Thoracic aorta (tissue), 2 donors: Measurements from ENCODE around the gene CAPN7. TPM values are rescaled to one million over a fixed set of nuclear protein-coding genes. Genes with fewer than 3 reads are reported as not detected.

Experiments used
- ATAC-seq: fragments of 150-250 bp; one replicate; pipeline ENCODE4 v1.8.0; 2017; ENCODE audit warnings: low read depth; ENCODE audit not compliant: insufficient number of reproducible peaks, low FRiP score
- DNase-seq: peaks from one replicate; pipeline ENCODE4 v3.0.0-alpha.2; 2020; ENCODE audit warnings: low spot score
- H3K27ac ChIP-seq, 2 donors: fragments of 200-600 bp; sonication (generic); 1 replicate in 1 of 2; 2 replicates in 1 of 2; pipeline ENCODE4 v1.5.1; 2016; ENCODE audit warnings: mild to moderate bottlenecking in 2 of 2, moderate library complexity in 2 of 2
- H3K27me3 ChIP-seq: fragments of 200-600 bp; sonication (generic); replicated peaks from 2 replicates; pipeline ENCODE4 v1.6.0; 2016; ENCODE audit warnings: mild to moderate bottlenecking; ENCODE audit not compliant: insufficient read depth
- H3K36me3 ChIP-seq: fragments of 200-600 bp; sonication (generic); one replicate; pipeline ENCODE4 v1.5.1; 2016
- H3K4me1 ChIP-seq, 2 donors: fragments of 200-600 bp; sonication (generic); 1 replicate in 1 of 2; 2 replicates in 1 of 2; pipeline versions ENCODE4 v1.5.1 to v1.6.0; 2016; ENCODE audit warnings: low read depth in 2 of 2, mild to moderate bottlenecking in 1 of 2; ENCODE audit not compliant: control insufficient read depth in 1 of 2
- H3K4me3 ChIP-seq: fragments of 200-600 bp; sonication (generic); 2 replicates; pipeline ENCODE4 v1.5.1; 2016; ENCODE audit warnings: mild to moderate bottlenecking
- H3K9me3 ChIP-seq: fragments of 200-600 bp; sonication (generic); 2 replicates; pipeline ENCODE4 v1.5.1; 2016
- total RNA-seq, 2 donors: library from RNA; depleted of rRNA; stranded (reverse); fragments of >200 nt; gene quantifications; one replicate each; pipeline versions ENCODE4 v1.1.0 to v1.2.3, GENCODE V29; 2016
- TF ChIP-seq, protein P1 (sequence below): fragments of 200-600 bp; sonication (generic); IDR thresholded peaks from one replicate; pipeline ENCODE4 v1.5.1; 2019; ENCODE audit warnings: antibody characterized with exemption

Gene CAPN7
- total RNA-seq, 2 donors from 2014 or later: 40.1 to 73.8 TPM

DNA sequence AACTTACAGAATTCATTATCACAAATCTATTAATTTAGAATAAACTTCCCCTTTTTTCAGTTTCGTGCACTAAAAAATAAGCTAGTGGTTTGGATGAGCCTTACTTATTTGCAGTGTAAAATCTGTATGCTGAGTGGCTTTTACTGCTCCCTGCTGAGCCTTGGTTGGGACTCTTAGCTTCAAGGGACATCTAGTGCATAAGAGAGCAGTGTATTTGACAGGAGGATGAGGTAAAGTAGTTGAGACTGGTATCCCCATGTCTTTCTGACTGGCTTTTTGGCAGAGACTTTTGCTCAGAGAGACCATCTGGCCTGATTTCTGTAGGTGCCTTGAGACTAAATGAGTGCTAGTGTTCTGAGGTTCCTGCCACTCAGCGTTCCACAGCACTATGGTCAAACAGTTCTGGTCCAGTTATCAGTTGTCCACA, 11.8 kb downstream of the CAPN7 start:
- Histone ChIP-seq H3K27me3 (no peaks in the 10 kb centered on the region), H3K27ac (no peak overlapping the region), H3K4me3 (no peak overlapping the region), H3K9me3 (no peaks in the 10 kb centered on the region), H3K4me1 (peaks cover 0 to 10% of the 10 kb centered on the region in 2 donors), H3K36me3 (peaks cover 46% of the 10 kb centered on the region)
- DNase-seq: no peak
- TF ChIP-seq, protein P1, sequence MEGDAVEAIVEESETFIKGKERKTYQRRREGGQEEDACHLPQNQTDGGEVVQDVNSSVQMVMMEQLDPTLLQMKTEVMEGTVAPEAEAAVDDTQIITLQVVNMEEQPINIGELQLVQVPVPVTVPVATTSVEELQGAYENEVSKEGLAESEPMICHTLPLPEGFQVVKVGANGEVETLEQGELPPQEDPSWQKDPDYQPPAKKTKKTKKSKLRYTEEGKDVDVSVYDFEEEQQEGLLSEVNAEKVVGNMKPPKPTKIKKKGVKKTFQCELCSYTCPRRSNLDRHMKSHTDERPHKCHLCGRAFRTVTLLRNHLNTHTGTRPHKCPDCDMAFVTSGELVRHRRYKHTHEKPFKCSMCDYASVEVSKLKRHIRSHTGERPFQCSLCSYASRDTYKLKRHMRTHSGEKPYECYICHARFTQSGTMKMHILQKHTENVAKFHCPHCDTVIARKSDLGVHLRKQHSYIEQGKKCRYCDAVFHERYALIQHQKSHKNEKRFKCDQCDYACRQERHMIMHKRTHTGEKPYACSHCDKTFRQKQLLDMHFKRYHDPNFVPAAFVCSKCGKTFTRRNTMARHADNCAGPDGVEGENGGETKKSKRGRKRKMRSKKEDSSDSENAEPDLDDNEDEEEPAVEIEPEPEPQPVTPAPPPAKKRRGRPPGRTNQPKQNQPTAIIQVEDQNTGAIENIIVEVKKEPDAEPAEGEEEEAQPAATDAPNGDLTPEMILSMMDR: no peak
- no peak for ATAC-seq

DNA sequence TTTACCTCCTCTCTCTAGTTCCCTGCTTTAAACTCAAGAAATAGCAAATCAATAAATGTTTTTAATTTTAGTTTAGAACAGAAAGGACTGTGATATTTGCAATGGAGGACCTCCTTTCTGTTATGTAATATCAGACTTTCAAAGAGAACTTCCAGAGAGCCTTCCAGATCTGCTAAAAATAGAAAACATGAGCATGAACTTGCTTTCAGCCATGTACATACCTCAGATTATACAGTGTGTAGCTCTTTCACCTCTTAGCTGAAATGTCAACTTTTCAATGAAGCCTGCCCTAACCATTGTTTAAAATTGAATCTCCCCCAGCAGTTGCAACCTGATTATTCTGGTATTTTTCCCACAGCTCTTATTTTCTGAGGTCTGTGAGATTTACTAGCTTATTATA, 12.6 kb downstream of the CAPN7 start:
- H3K4me1 ChIP-seq: peaks cover 0 to 10% of the 10 kb centered on the region in 2 donors
- H3K36me3 ChIP-seq: peaks cover 41% of the 10 kb centered on the region
- H3K9me3 ChIP-seq: no peaks in the 10 kb centered on the region
- TF ChIP-seq, protein P1: no peak
- ATAC-seq (no peak), DNase-seq (no peak)
- no peaks in the 10 kb centered on the region for H3K27me3 ChIP-seq
- no peak overlapping the region for H3K27ac ChIP-seq
- H3K4me3 ChIP-seq: no peak overlapping the region

DNA sequence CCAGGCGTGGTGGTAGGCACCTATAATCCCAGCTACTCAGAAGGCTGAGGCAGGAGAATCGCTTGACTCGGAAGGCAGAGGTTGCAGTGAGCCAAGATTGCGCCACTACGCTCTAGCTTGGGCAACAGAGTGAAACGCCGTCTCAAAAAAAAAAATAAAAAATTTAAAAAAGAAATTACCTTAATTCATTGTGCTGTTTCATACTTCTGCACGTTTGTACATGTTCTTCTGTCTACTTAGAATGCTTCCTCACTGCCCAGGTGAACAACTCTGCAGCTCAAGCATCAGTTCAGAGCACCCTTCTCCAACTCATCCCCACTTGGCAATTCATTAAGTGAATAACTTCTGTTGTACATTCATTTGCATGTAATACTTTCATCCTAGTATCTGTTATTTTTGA, 14.0 kb downstream of the CAPN7 start:
- no peak for ATAC-seq
- TF ChIP-seq, protein P1: no peak

DNA sequence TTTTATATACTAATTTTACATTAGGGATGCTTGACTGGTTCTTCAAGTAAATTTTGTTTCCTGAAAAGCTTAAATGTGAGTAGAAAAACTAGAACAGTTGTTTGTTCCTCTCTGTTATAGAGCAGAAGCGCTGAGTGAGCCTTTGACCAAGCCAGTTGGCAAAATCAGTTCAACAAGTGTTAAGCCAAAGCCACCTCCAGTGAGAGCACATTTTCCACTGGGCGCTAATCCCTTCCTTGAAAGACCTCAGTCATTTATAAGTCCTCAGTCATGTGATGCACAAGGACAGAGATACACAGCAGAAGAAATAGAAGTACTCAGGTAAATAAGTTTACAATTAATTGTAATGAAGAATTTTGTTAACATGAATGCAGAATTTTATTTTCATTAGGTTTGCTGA, 14.6 kb downstream of the CAPN7 start:
- DNase-seq (no peak), ATAC-seq (no peak)
- Histone ChIP-seq H3K4me1 (peaks cover 0 to 9% of the 10 kb centered on the region in 2 donors), H3K36me3 (peaks cover 34% of the 10 kb centered on the region), H3K4me3 (no peak overlapping the region), H3K27ac (no peak overlapping the region), H3K9me3 (no peaks in the 10 kb centered on the region), H3K27me3 (no peaks in the 10 kb centered on the region)
- TF ChIP-seq, protein P1: no peak

More for the DNA sequence above, 14.0 kb downstream of the CAPN7 start:
- Histone ChIP-seq H3K4me1 (peaks cover 0 to 10% of the 10 kb centered on the region in 2 donors), H3K4me3 (no peak overlapping the region), H3K9me3 (no peaks in the 10 kb centered on the region), H3K27ac (no peak overlapping the region), H3K27me3 (no peaks in the 10 kb centered on the region), H3K36me3 (peaks cover 30% of the 10 kb centered on the region)
- no peak for DNase-seq

DNA sequence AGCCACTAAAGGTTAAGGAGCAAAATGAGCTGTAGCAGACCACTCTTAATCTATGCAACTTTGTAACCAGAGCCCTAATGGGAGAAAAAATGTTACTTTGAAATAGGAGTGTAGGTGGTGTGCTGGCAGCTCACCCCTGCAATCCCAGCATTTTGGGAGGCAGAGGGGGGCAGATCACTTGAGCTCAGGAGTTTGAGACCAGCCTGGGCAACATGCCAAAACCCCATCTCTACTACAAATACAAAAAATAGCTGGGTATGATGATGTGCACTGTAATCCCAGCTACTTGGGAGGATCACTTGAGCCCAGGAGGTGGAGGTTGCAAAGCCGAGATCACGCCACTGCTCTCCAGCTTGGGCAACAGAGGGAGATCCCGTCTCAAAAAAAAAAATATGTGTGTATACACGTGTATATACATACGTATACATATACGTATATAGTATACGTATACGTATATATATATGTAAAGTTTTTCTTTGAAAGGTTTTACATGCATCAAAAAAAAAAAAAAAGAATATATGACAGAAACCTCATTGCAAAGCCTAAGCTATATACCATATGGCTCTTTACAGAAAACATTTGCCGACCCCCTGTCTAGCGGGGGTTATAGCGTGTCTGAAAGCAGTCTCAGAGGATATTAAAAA, 15.7 kb downstream of the CAPN7 start:
- DNase-seq (no peak), ATAC-seq (no peak)
- Histone ChIP-seq H3K4me1 (peaks cover 0 to 3% of the 10 kb centered on the region in 2 donors), H3K9me3 (no peaks in the 10 kb centered on the region), H3K36me3 (peaks cover 34% of the 10 kb centered on the region), H3K27ac (no peak overlapping the region), H3K27me3 (no peaks in the 10 kb centered on the region), H3K4me3 (no peak overlapping the region)
- TF ChIP-seq, protein P1: no peak
